Right kidney (tissue), 1 donor: ENCODE results near the gene SKAP2.

Experiments used
- DNase-seq: peaks from one replicate; pipeline ENCODE4 v3.0.0-alpha.2; 2016

Gene SKAP2

GRCh38 chr7:26694713-26695112 lies 169.7 kb downstream of the SKAP2 start:
- no peak for DNase-seq

- DNase-seq, result no peak
These were observed 170.2 kb downstream of the SKAP2 start for GRCh38 chr7:26694141-26694540.

- DNase-seq, result no peak
These were observed 172.5 kb downstream of the SKAP2 start for GRCh38 chr7:26691886-26692285.

DNA sequence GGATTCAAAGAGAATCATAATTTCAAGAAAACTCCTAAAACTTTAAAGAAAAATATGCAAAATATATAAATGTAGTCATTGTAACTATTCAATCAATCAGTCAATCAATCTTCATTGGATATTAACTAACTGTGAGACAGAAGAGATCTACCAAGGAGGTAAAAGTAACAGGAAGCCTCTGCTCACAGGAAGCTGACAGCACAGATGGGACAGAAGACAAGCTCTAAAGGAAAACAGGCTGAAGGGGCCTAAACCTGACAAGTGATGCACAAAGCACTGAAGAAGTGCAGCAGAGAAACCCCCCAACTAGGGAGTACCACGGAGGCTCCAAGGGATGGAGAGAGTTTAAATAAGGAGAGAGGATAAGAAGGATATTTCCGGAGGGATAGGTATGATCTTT lies 173.0 kb downstream of the SKAP2 start:
- no peak for DNase-seq

- no peak for DNase-seq
These were observed 174.1 kb downstream of the SKAP2 start for GRCh38 chr7:26690135-26690805.

GRCh38 chr7:26688936-26689506 lies 175.4 kb downstream of the SKAP2 start:
- no peak for DNase-seq

GRCh38 chr7:26688388-26688787 lies 176.0 kb downstream of the SKAP2 start:
- no peak for DNase-seq

GRCh38 chr7:26687032-26687431 lies 177.4 kb downstream of the SKAP2 start:
- DNase-seq, result no peak

DNA sequence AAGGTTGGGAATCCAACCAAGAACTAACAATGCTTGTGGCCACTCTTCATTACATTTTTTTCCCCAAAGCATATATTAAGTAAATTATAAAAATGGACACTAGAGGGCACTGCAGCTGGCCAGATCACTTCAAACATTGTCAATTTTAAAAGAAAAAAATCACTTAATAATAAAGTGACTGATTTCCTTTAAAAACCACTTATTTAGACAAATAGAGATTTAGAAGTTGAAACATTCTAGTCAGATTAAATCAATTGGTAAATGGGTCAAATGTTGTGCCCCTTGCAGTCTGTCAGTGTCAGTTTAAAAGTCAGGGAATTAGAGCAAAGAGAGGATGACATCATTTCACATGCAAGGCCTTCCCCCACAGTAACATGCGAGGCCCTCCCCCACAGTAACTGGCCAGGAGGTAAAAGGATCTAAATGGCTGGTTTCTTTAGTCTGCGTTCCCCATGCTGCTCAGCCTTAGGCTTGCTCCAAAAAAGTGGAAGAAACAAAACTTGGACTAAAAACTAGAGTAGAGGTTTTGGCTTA lies 177.9 kb downstream of the SKAP2 start:
- peak; percentile 67 for DNase-seq

DNA sequence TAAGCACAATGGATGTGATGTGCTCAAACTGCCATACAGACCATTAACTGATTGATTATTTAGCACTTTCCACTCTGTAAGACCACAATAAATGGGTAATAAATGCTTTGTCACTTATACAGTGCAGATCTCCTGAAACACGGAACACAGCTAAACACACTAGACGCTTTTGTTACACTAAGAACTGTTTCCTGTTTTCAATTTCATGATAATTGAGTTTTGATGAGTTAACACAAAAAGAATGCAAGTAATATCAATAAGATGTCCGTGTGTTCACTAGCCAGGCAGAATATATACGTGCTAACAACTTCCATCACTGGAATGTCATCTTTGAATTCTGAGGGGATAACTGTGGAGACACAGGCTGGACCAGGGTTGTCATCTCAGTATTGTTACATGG lies 178.8 kb downstream of the SKAP2 start:
- no peak for DNase-seq

DNA sequence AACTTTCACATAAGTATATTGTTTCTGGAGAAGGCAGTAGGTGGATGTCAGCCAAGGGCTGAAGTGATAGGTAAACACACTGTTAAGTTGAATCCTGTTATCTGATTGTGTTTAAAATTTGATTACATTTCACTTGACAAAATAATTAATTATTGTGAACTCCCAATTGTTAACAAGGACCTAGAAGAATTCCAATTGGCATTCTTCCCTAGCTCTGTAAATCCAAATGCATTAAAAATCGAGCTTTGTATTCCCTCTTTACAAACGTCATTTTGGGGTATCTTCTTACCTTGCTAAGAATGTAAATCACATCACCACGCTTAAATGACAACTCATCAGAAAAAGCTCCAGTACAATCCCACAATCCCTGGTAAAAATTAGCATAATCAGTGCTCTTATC lies 179.9 kb downstream of the SKAP2 start:
- DNase-seq, result no peak

DNA sequence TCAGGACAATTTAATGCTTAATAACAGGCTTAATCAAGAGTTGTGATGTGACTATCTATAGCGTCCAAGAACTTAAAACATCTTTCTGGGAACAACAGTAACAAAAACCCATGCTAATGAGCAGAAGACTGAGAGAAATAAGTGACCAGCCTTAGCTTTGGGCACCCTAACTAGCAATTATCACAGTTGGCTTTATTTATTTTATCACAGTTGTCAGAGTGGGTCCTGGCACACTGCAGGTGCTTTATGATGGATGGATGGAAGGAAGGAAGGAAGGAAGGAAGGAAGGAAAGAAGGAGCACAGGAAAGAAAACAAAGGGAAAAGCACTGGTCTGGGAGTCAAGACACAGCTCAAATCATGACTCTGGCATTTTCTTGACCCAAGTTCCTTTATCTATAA lies 181.1 kb downstream of the SKAP2 start:
- DNase-seq, result no peak

DNA sequence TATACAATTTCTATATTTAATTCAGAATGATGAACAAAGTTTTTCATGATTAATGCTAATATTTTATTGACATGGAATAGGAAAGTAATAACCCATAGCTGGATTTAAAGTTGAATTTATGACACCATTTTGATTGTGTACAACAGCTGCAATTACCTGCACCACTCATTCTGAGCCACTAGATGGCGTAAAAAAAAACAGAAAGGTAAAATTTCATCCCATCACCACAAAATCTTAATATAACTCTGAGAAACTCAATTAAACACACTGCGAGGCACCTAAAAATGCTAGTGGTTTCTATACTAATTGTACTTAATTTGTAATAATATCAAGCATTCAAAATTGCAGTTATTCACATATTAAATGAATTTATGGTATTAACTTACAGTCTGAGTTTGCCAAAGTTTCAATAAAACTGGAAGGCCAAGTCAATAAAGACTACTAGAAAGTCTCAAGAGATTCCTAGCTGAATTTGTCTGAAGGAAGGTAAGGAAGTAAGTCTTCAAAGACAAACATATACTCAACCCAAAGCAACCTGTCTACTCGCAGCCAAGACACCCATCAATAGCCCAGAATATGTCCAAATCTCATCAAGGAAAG lies 182.5 kb downstream of the SKAP2 start:
- no peak for DNase-seq

DNA sequence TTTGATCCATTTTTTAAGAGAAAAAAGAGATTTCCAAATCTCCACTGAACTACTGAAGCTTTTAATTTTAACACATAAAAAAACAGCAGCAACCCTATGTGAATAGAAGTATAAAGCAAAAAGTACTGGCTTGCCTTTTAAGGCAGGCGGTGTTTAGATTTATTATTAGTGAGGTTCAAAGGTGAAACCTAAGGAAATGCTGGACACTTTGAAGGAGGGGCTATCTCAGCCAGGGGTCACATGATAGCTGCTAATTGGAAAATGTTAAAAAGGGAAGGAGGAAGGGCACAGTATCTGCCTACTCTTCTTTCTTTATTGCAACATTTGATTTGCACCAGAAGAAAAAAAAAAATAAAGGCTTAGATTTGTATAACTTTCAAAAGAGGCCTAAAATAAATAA lies 183.8 kb downstream of the SKAP2 start:
- no peak for DNase-seq

- DNase-seq, result no peak
These were observed 189.1 kb downstream of the SKAP2 start for GRCh38 chr7:26675143-26675887.

- no peak for DNase-seq
These were observed 190.5 kb downstream of the SKAP2 start for GRCh38 chr7:26673858-26674257.

GRCh38 chr7:26673271-26673670 lies 191.1 kb downstream of the SKAP2 start:
- DNase-seq, result no peak

DNA sequence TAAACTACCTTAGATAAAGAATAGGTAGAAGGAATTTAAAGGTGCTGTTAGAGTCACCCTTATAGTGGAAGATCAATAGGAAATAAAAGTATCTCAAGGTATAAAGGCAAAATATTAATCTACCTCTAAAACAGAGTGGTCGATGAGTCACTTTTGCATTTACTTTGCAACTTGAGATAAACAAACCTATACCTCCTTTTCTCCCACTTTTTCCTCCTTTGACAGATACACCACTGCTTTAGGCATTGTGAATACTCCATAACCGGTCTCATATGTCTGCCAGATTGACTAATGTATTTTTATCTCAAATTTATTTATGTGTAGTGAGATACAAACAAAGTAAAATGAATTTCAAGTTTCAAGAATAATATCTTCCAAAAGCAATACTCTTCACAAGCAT lies 193.5 kb downstream of the SKAP2 start:
- no peak for DNase-seq

- DNase-seq, result no peak
These were observed 194.1 kb downstream of the SKAP2 start for GRCh38 chr7:26670290-26670689.

GRCh38 chr7:26668821-26669220 lies 195.6 kb downstream of the SKAP2 start:
- no peak for DNase-seq

DNA sequence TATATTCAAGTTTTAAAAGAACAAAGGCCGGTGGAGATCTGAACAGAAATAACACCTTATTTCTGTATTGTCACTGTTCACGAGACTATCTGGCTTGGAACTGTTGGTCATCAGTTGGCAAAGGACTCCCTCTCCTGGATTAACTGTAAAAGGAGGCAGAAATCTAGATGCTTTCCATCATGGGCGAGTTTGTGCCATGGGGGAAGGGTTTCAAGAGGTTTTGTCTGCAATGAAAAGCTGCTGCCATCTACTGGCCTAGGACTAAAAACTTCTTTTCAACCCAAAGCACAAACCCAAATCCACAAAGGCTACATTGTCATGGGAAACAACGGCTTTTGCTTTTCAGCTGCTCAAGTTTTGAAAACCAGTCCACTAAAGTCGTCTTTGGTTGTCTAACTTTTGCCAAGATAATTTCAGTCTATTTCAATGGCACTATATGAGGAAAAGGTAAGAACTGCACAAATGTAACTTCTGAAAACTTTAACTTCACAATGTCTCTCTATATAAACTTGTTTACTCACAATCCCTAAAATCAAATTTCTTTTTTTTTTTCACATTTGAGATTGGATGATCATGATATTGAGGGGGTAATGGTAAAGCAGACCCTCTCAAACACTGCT lies 196.8 kb downstream of the SKAP2 start:
- DNase-seq, result peak; percentile 48

DNA sequence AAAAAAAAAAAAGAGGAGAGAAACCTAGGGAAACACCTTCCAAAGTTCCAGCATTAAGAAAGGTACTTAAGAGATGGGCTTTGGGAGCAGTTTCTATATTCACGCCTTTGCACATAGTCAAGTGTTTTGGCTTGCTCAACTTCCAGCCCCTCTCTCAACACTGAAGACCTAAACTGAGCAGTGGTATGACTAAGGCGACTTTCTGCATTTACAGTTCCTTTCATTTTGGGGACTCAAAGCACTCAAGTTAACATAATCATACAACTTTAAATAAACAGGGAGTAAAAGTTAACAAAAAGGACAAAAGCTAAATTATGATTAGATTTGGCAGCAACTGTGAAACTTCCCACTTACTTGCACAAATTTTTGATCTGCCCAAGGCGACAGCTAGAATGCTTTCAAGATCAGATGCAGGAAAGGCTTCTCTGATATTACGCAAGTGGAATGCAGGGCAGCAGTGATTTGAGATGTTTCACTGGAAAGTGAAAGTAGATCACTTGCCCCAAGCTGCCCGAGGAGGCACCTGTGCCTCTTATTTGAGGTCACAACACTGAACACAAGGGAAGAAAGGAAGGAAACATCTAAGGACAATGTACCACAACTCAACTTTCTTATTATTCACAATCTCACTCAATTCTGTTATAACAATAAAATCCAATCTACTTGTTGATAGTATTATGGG lies 199.5 kb downstream of the SKAP2 start:
- DNase-seq, result no peak
